ENCODE measurements around the gene ORAI2. TPM values are rescaled to one million over a fixed set of nuclear protein-coding genes. Genes with fewer than 3 reads are reported as not detected.
A peak's percentile ranks its signal among the peaks of the same experiment; 100 is the strongest.

The ORAI2 gene
- total and polyA plus RNA-seq, 2 of the 13 experiments (the other 11 are each of a cell fraction or from before 2014, with no cell fraction given): 3.0 to 6.0 TPM

GRCh38 chr7:102464577-102465280, 31.4 kb downstream of the ORAI2 start, which contains the start of the genes ALKBH4 and LRWD1 (continued):
- TF ChIP-seq, protein P1, sequence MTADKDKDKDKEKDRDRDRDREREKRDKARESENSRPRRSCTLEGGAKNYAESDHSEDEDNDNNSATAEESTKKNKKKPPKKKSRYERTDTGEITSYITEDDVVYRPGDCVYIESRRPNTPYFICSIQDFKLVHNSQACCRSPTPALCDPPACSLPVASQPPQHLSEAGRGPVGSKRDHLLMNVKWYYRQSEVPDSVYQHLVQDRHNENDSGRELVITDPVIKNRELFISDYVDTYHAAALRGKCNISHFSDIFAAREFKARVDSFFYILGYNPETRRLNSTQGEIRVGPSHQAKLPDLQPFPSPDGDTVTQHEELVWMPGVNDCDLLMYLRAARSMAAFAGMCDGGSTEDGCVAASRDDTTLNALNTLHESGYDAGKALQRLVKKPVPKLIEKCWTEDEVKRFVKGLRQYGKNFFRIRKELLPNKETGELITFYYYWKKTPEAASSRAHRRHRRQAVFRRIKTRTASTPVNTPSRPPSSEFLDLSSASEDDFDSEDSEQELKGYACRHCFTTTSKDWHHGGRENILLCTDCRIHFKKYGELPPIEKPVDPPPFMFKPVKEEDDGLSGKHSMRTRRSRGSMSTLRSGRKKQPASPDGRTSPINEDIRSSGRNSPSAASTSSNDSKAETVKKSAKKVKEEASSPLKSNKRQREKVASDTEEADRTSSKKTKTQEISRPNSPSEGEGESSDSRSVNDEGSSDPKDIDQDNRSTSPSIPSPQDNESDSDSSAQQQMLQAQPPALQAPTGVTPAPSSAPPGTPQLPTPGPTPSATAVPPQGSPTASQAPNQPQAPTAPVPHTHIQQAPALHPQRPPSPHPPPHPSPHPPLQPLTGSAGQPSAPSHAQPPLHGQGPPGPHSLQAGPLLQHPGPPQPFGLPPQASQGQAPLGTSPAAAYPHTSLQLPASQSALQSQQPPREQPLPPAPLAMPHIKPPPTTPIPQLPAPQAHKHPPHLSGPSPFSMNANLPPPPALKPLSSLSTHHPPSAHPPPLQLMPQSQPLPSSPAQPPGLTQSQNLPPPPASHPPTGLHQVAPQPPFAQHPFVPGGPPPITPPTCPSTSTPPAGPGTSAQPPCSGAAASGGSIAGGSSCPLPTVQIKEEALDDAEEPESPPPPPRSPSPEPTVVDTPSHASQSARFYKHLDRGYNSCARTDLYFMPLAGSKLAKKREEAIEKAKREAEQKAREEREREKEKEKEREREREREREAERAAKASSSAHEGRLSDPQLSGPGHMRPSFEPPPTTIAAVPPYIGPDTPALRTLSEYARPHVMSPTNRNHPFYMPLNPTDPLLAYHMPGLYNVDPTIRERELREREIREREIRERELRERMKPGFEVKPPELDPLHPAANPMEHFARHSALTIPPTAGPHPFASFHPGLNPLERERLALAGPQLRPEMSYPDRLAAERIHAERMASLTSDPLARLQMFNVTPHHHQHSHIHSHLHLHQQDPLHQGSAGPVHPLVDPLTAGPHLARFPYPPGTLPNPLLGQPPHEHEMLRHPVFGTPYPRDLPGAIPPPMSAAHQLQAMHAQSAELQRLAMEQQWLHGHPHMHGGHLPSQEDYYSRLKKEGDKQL (CRISPR knock-in tag; IDR thresholded peaks at IDR 0.05; ENCODE audit: low read depth): peak; percentile 15; the same call in 1 of the 2 replicates
- peak; percentile 62; the same call in 1 of the 2 replicates for TF ChIP-seq MXD1 (CRISPR knock-in tag; IDR thresholded peaks at IDR 0.05)
- TF ChIP-seq SIN3B (IDR thresholded peaks at IDR 0.05; ENCODE audit: low read length): peak; percentile 66
- no peak for TF ChIP-seq ZNF335 (CRISPR knock-in tag; IDR thresholded peaks at IDR 0.05)
- TF ChIP-seq ZSCAN30 (CRISPR knock-in tag; IDR thresholded peaks at IDR 0.05): no peak
- TF ChIP-seq ZEB1 (IDR thresholded peaks at IDR 0.05; ENCODE audit: insufficient replicate concordance, low read depth): no peak
- no peak for TF ChIP-seq SRSF1 (optimal IDR thresholded peaks at IDR 0.05; ENCODE audit: low read depth, low read length)
- TF ChIP-seq FLYWCH1 (CRISPR knock-in tag; IDR thresholded peaks at IDR 0.05): no peak
- TF ChIP-seq SUZ12 (IDR thresholded peaks at IDR 0.05; ENCODE audit: low read depth, low read length): peak; percentile 75
- TF ChIP-seq ZNF292 (CRISPR knock-in tag; IDR thresholded peaks at IDR 0.05; ENCODE audit: borderline replicate concordance, low read depth): no peak
- no peak for TF ChIP-seq AHR (CRISPR knock-in tag; IDR thresholded peaks at IDR 0.05)
- TF ChIP-seq, protein P2, sequence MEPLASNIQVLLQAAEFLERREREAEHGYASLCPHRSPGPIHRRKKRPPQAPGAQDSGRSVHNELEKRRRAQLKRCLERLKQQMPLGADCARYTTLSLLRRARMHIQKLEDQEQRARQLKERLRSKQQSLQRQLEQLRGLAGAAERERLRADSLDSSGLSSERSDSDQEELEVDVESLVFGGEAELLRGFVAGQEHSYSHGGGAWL (CRISPR knock-in tag; IDR thresholded peaks at IDR 0.05): peak; percentile 81; the same call in 1 of the 2 replicates
- TF ChIP-seq ZNF557 (CRISPR knock-in tag; IDR thresholded peaks at IDR 0.05): no peak
- TF ChIP-seq ZMYM3 (CRISPR knock-in tag; IDR thresholded peaks at IDR 0.05): no peak; the same call in 1 of the 2 replicates
- TF ChIP-seq, protein P3, sequence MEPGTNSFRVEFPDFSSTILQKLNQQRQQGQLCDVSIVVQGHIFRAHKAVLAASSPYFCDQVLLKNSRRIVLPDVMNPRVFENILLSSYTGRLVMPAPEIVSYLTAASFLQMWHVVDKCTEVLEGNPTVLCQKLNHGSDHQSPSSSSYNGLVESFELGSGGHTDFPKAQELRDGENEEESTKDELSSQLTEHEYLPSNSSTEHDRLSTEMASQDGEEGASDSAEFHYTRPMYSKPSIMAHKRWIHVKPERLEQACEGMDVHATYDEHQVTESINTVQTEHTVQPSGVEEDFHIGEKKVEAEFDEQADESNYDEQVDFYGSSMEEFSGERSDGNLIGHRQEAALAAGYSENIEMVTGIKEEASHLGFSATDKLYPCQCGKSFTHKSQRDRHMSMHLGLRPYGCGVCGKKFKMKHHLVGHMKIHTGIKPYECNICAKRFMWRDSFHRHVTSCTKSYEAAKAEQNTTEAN (CRISPR knock-in tag; conservative IDR thresholded peaks at IDR 0.05): 0 out of 2 replicates have a peak, but pooled peaks have one; percentile 16
- TF ChIP-seq ZNF383 (CRISPR knock-in tag; IDR thresholded peaks at IDR 0.05; ENCODE audit: borderline replicate concordance): no peak
- TF ChIP-seq, protein P4, sequence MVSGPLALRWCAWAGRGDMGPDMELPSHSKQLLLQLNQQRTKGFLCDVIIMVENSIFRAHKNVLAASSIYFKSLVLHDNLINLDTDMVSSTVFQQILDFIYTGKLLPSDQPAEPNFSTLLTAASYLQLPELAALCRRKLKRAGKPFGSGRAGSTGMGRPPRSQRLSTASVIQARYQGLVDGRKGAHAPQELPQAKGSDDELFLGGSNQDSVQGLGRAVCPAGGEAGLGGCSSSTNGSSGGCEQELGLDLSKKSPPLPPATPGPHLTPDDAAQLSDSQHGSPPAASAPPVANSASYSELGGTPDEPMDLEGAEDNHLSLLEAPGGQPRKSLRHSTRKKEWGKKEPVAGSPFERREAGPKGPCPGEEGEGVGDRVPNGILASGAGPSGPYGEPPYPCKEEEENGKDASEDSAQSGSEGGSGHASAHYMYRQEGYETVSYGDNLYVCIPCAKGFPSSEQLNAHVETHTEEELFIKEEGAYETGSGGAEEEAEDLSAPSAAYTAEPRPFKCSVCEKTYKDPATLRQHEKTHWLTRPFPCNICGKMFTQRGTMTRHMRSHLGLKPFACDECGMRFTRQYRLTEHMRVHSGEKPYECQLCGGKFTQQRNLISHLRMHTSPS (CRISPR knock-in tag; IDR thresholded peaks at IDR 0.05; ENCODE audit: low read depth): no peak
- no peak for TF ChIP-seq ATRX (CRISPR knock-in tag; IDR thresholded peaks at IDR 0.05; ENCODE audit: borderline replicate concordance)
- TF ChIP-seq ZNF136 (CRISPR knock-in tag; IDR thresholded peaks at IDR 0.05; ENCODE audit: low read depth): no peak
- TF ChIP-seq TCF7L2 (IDR thresholded peaks at IDR 0.05; ENCODE audit: low read depth, low read length): no peak
- TF ChIP-seq NFRKB (IDR thresholded peaks at IDR 0.05): no peak

All from HepG2 (cell line).